HepG2 (cell line): ENCODE results near the gene CCER1.

Source experiments
- CHD4 ChIP-seq: fragments of 200-600 bp; sonication (generic); IDR thresholded peaks from 2 replicates; pipeline ENCODE4 v1.7.0; 2017; ENCODE audit warnings: mild to moderate bottlenecking, low read length, borderline replicate concordance
- ELK4 ChIP-seq: sonication (generic); formaldehyde crosslinking; IDR thresholded peaks from 2 replicates; pipeline ENCODE4 v1.9.0; 2021; ENCODE audit warnings: missing genetic modification reagents, borderline replicate concordance
- GABPA ChIP-seq, 2 experiments: IDR thresholded peaks; 2 replicates each; pipeline ENCODE4 v1.6.1; 2011 to 2016; ENCODE audit warnings: low read depth in 2 of 2, low read length in 1 of 2, missing biosample characterization in 1 of 2, missing genetic modification characterization in 1 of 2
- KLF6 ChIP-seq: IDR thresholded peaks from 2 replicates; pipeline ENCODE4 v1.8.0; 2016; ENCODE audit warnings: missing biosample characterization, missing genetic modification reagents
- ZBTB26 ChIP-seq: IDR thresholded peaks from 2 replicates; pipeline ENCODE4 v1.6.1; 2016; ENCODE audit warnings: missing compliant biosample characterization, missing genetic modification reagents, borderline replicate concordance

- no peak for TF ChIP-seq GABPA (IDR thresholded peaks at IDR 0.05; ENCODE audit: low read depth, low read length)
- TF ChIP-seq GABPA (CRISPR knock-in tag; IDR thresholded peaks at IDR 0.05; ENCODE audit: low read depth) = no peak
- TF ChIP-seq CHD4 = no peak
- no peak for TF ChIP-seq ZBTB26
- TF ChIP-seq KLF6 (CRISPR knock-in tag) = no peak
- no peak for TF ChIP-seq ELK4 (CRISPR knock-in tag)
These were observed 9.6 kb upstream of the CCER1 start for GRCh38 chr12:90964616-90965015.
